ENCODE measurements around the gene STRN3.
"Not testable (repeated sequence)": the region's sequence is repeated elsewhere in the genome, so short reads cannot be mapped to it uniquely, and the experiment has no call there.

STRN3 gene, protein sequence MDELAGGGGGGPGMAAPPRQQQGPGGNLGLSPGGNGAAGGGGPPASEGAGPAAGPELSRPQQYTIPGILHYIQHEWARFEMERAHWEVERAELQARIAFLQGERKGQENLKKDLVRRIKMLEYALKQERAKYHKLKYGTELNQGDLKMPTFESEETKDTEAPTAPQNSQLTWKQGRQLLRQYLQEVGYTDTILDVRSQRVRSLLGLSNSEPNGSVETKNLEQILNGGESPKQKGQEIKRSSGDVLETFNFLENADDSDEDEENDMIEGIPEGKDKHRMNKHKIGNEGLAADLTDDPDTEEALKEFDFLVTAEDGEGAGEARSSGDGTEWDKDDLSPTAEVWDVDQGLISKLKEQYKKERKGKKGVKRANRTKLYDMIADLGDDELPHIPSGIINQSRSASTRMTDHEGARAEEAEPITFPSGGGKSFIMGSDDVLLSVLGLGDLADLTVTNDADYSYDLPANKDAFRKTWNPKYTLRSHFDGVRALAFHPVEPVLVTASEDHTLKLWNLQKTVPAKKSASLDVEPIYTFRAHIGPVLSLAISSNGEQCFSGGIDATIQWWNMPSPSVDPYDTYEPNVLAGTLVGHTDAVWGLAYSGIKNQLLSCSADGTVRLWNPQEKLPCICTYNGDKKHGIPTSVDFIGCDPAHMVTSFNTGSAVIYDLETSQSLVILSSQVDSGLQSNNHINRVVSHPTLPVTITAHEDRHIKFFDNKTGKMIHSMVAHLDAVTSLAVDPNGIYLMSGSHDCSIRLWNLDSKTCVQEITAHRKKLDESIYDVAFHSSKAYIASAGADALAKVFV

DNA sequence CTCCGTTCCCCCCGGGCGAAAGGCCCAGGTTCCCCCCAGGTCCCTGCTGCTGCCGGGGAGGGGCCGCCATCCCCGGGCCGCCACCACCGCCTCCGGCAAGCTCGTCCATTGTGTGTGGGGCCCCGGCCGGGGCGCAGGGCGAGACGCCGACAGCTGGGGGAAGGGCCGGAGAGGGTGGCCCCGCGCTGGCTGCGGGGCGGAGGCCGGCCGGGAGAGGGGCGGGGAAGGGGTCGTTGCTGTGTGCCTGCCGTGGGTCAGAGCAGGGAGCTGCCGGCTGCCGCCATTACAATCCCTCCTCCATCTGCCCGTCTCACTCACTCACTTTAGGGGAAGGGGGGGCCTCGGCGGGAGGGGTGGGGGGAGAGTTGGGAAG, at the start of gene STRN3:
TSS of gene STRN3 (minus strand) at position 303 of the 373 bp plus-strand sequence. CDS start at position 109, 194 bp downstream.
- DNase-seq = no peak

DNA sequence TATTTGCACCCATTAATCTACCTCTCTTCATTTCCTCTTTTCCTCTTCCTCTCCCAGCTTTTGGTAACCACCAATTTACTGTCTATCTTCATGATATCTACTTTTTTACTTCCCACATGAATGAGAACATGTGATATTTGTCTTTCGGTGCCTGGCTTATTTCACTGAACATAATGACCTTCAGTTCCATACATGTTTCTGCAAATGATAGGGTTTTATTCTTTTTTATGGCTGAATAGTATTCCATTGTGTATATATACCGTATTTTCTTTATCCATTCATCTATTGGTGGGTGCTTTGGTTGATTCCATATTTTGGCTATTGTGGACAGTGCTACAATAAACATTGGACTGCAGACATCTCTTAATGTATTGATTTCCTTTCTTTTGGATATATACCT, 49.0 kb upstream of the STRN3 start:
- no peak for DNase-seq

DNA sequence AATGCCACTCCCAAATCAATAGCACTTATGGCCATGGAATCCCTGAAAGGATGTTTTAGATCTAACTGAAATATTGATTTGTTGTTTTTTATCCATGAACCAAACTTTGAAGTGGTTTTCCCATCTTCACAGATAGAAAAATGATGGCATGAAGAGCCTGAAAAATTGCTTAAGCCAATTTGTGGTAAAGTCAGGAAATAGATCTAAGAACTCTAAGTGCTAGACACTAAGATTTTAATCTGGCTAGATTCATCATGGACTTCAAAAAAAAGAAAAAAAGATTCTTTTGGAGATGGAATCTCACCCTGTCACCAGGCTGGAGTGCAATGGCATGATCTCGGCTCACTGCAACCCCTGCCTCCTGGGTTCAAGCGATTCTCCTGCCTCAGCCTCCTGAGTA, 45.0 kb upstream of the STRN3 start:
- DNase-seq = no peak

- DNase-seq = no peak
Measured at GRCh38 chr14:31070431-31070830, 44.3 kb upstream of the STRN3 start.

GRCh38 chr14:31069343-31069742, 43.2 kb upstream of the STRN3 start:
- no peak for DNase-seq

DNA sequence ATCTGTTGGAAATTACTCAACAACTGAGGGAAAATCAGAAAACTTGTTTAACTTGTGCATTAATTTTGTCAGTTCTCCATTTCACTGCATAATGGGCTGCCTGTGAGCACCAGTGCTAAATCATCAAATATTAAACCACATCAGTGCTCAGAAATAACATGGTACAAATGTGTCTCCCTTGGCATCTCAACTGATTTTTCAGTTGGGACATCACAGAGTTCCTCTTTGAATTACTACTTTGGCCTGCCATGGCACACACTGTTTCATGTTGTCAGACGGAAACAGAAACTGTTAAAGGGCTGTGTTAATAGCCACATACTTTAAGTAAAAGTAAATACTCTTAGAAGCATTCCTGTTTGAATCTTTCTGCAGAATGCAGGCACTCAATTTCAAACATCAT, 42.1 kb upstream of the STRN3 start:
- no peak for DNase-seq

GRCh38 chr14:31062908-31063307, 36.7 kb upstream of the STRN3 start:
- not testable (repeated sequence) for DNase-seq

DNA sequence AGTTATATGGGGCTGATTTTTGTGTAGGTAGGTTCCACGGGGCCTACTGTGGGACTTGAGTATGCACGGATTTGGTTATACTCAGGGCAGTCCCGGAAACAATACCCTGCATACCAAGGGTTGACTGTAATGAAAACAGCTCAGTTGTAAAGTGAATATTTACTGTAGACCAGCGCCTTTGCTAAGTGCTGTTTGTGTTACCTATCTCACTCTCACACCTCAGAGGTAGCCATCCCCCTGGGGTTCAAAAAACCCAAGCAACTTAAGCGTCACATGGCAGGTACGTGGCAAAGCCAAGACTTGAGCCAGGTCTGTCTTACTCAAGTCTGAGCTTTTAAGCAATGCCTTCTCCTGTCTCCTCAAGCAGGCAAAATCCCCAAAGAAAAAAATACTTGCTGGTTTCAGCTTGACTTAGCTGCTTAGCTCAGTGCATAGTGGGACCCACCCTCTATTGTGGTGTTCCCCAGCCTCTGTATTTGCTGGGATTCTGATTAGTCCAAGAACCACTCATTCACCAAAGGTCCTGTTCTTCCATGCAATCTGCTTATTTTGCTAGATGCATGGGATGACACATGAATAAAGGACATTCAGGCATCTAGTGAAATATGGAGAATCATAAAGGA, 34.2 kb upstream of the STRN3 start:
- no peak for DNase-seq

- peak; percentile 36 for DNase-seq
Measured at GRCh38 chr14:31059152-31059924, 33.2 kb upstream of the STRN3 start.

DNA sequence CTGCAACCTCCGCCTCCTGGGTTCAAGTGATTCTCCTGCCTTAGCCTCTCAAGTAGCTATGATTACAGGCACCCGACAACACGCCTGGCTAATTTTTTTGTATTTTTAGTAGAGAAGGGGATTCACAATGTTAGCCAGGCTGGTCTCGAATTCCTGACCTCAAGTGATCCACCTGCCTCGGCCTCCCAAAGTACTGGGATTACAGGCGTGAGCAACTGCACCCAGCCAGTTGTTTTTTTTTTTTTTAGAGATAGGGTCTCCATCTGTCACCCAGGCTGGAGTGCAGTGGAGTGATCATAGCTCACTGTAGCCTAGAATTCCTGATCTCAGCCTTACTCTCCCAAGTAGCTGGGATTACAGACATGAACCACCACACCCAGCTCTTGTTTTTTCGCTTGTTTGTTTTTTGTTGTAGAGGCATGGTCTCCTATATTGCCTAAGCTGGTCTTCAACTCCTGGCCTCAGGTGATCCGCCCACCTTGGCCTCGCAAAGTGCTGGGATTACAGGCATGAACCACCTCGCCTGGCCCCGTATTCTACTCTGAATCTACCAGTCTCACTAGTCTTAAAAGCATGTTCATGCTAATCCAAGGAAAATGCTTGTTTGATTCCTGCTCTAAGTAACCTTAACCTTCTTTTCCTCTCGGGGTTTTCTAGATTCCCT, 31.7 kb upstream of the STRN3 start:
- peak; percentile 88 for DNase-seq

DNA sequence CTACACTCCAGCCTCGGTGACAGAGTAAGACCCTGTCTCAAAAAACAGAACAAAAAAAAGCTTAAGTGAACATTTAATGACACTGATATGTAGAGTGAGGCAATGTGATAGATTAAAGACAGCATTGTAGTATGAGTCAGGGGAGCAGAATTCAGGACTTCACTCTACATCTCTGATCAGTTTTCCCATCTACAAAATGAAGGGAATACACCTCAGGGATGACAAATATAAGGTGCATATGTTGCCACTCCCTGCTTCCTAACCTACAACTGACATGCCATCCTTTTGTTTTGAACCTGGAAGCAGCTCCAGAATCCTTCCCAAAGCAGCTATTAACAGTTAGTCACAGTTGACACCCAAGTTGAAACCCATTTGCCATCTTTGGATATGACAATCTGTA, 30.9 kb upstream of the STRN3 start:
- no peak for DNase-seq

- not testable (repeated sequence) for DNase-seq
Measured at GRCh38 chr14:31052905-31053586, 26.9 kb upstream of the STRN3 start.

GRCh38 chr14:31051511-31051910, 25.3 kb upstream of the STRN3 start:
- DNase-seq = no peak

- no peak for DNase-seq
Measured at GRCh38 chr14:31051023-31051422, 24.8 kb upstream of the STRN3 start.

- DNase-seq = no peak
Measured at GRCh38 chr14:31047503-31047902, 21.3 kb upstream of the STRN3 start.

- no peak for DNase-seq
Measured at GRCh38 chr14:31045501-31046080, 19.4 kb upstream of the STRN3 start.

GRCh38 chr14:31043379-31043778, 17.2 kb upstream of the STRN3 start:
- DNase-seq = no peak

GRCh38 chr14:31042893-31043292, 16.7 kb upstream of the STRN3 start:
- not testable (repeated sequence) for DNase-seq

DNA sequence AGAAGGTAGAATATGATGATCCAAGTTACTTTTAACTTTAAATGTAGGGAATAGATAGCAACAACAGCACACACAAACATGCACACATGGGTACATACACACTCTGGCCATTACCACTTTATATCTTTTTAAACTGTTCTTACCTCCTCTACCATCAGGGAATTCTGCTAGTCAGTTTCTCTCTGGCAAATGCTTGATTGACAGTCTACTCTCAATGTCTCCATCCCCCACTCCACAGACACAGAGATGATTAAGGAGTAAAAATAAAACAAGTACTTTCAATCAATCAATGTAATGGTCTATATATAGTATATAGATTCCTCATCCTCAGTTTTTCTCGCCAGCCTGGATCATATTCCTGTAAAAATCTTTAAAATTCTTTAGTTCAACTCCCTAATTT, 16.1 kb upstream of the STRN3 start:
- no peak for DNase-seq

GRCh38 chr14:31038521-31039166, 12.5 kb upstream of the STRN3 start:
- DNase-seq = no peak

DNA sequence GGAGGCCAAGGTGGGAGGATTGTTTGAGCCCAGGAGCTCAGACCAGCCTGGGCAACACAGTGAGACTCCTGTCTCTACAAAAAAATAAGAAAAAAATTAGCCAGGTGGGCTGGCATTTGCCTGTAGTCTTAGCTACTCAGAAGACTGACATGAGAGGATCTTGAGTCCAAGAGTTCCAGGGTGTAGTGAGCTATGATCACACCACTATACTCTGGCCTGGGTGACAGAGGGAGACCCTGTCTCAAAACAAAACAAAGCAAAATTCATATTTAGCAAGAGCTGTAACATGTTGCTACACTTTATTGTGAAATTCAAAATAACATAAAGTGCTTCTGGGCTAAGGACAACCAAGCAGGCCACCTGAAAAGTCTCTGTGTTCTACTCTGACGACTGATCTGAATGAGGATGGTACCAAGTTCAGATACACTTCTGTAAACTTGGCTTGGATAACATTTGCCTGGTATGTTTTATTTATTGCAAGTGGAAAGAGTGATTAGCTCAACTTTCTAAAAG, 11.6 kb upstream of the STRN3 start:
- DNase-seq = no peak

All from NCI-H524 treated with DMSO at 0.1 percent for 48 hours (cell line).